GM18498 (cell line): ENCODE data around the gene PYGO1.
"Not testable (repeated sequence)": the region's sequence is repeated elsewhere in the genome, so short reads cannot be mapped to it uniquely, and the experiment has no call there.

ENCODE experiments used
- ATAC-seq: cut with Tn5 transposase; IDR thresholded peaks from one replicate; pipeline ENCODE4 v1.9.1; 2021; ENCODE audit warnings: mild to moderate bottlenecking, moderate library complexity; ENCODE audit not compliant: unreplicated experiment

PYGO1 gene

GRCh38 chr15:55513621-55514413 is 74.3 kb downstream of the PYGO1 start:
- ATAC-seq, result not testable (repeated sequence)

- no peak for ATAC-seq
Measured at GRCh38 chr15:55513152-55513551, 75.0 kb downstream of the PYGO1 start.

- no peak for ATAC-seq
Measured at GRCh38 chr15:55507567-55507966, 80.6 kb downstream of the PYGO1 start.

- not testable (repeated sequence) for ATAC-seq
Measured at GRCh38 chr15:55505407-55505806, 82.7 kb downstream of the PYGO1 start.

DNA sequence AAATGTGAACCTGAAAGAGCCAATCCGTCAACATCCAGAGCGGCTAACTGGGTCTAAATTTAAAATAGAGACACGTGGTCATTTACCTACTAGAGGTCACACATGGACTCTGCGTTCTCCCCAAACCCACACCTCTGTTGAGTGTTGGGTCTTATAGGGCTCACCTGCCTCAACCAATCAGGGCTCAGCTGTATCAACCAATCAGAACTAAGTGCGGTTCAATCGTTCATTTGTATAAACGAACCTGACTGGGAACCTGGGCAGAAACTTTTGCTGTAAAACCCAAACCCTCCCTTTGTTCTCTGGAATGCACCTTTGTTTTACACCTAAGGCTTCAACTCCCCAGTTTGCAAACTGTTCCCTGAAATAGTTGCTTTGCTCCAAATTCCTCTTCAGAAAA is 89.0 kb downstream of the PYGO1 start:
- ATAC-seq, result no peak

DNA sequence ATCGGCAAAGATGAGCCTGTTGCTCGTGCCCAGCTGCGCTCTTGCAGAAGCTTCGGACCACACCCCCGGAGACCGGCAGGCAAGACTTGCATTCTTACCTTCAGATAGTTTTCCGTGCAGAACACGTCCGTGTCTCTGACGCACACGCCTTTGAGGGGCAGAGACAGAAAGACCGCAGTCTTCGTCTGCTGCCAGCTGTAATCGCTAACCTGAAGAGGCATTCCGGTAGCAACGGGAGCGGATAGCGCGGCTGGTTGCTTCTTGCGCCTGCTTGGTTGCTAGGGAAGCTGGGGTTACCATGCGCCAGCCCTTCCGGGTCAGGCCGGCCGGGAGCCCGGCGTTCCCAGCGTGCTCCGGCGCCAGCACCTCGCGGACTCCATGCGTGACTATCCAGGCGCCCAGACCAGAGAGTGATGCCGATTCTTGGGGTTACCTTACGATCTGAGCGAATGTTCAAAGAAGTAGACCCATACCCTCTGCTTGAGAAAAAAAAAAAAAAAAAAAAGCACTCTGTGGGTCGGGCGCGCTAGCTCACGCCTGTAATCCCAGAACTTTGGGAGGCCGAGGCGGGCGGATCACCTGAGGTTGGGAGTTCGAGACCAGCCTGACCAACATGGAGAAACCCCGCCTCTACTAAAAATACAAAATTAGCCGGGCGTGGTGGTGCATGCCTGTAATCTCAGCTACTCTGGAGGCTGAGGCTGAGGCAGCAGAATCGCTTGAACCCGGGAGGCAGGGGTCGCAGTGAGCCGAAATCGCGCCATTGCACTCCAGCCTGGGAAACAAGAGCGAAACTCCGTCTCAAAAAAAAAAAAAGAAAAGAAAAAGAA is 89.8 kb downstream of the PYGO1 start:
- ATAC-seq, result peak; percentile 99

DNA sequence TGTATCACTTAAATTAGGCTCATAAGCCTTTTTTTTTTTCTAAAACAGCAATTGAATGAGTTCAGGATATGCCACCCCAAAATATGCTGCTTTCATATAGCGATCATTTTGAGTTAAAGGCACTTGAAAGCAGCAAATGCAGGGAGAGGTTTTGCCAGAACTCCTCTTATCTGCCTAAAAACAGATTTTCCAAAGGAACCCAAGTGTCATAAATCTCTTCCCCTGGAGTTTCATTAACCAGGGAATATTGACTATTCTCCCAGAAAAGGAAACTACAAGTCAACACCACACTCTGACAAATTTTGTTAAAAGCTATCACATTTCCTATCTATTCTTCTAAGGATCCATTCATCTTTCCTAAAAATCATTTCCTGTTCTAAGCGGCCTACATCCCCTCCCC is 91.4 kb downstream of the PYGO1 start:
- no peak for ATAC-seq

- no peak for ATAC-seq
Measured at GRCh38 chr15:55494931-55495330, 93.2 kb downstream of the PYGO1 start.

- not testable (repeated sequence) for ATAC-seq
Measured at GRCh38 chr15:55488952-55489600, 99.1 kb downstream of the PYGO1 start.
